HG03378 (cell line): ENCODE data around the gene TGM1.

Experiments used
- ATAC-seq: cut with Tn5 transposase; IDR thresholded peaks from one replicate; pipeline ENCODE4 v1.9.1; 2021; ENCODE audit warnings: mild to moderate bottlenecking, moderate library complexity; ENCODE audit not compliant: unreplicated experiment

The TGM1 gene

GRCh38 chr14:24262821-24263733 lies at the start of gene TGM1:
TSS of gene TGM1 (minus strand) at chr14:24263177. CDS start at chr14:24262352, 825 bp downstream.
- ATAC-seq, result no peak

GRCh38 chr14:24311837-24312615 lies 49.0 kb upstream of the TGM1 start:
- ATAC-seq, result no peak

GRCh38 chr14:24310646-24311604 lies 47.9 kb upstream of the TGM1 start, which contains the start of gene LTB4R:
TSS of gene LTB4R (plus strand) at chr14:24311502. CDS start at chr14:24315652, 4,150 bp downstream.
- peak; percentile 63 for ATAC-seq

- ATAC-seq, result no peak
These were observed 47.3 kb upstream of the TGM1 start for GRCh38 chr14:24310265-24310645.

- ATAC-seq, result no peak
These were observed 46.7 kb upstream of the TGM1 start, which contains the start of gene LTB4R2 for GRCh38 chr14:24309538-24310264. TSS of gene LTB4R2 (plus strand) at chr14:24310140. CDS start at chr14:24310665, 525 bp downstream.

- no peak for ATAC-seq
These were observed 45.6 kb upstream of the TGM1 start for GRCh38 chr14:24308342-24309124.

GRCh38 chr14:24307575-24308341 lies 44.8 kb upstream of the TGM1 start, which contains the start of gene CIDEB:
TSS of gene CIDEB (minus strand) at chr14:24307977. CDS start at chr14:24307858, 119 bp downstream.
- no peak for ATAC-seq

GRCh38 chr14:24307156-24307574 lies 44.2 kb upstream of the TGM1 start:
- no peak for ATAC-seq

- no peak for ATAC-seq
These were observed 41.0 kb upstream of the TGM1 start for GRCh38 chr14:24304019-24304387.

- ATAC-seq, result no peak
These were observed 37.5 kb upstream of the TGM1 start for GRCh38 chr14:24300326-24300980.

- peak; percentile 63 for ATAC-seq
These were observed 36.5 kb upstream of the TGM1 start, which contains the start of the genes DHRS1 and NOP9 for GRCh38 chr14:24299255-24300191. TSS of gene DHRS1 (minus strand) at chr14:24299780. CDS start at chr14:24299106, 674 bp downstream. TSS of gene NOP9 (plus strand) at chr14:24299850. CDS start at chr14:24299955, 105 bp downstream.

- ATAC-seq, result no peak
These were observed 35.9 kb upstream of the TGM1 start for GRCh38 chr14:24298892-24299254.

- ATAC-seq, result peak; percentile 19
These were observed 34.4 kb upstream of the TGM1 start for GRCh38 chr14:24297190-24297964.

- peak; percentile 59 for ATAC-seq
These were observed 33.6 kb upstream of the TGM1 start for GRCh38 chr14:24296341-24297157.

- no peak for ATAC-seq
These were observed 30.5 kb upstream of the TGM1 start for GRCh38 chr14:24293525-24293924.
